HFFc6 (cell line): ENCODE results near the gene CELSR1. TPM values are rescaled to one million over a fixed set of nuclear protein-coding genes. Genes with fewer than 3 reads are reported as not detected.

Experiments used
- DNase-seq: peaks from one replicate; pipeline ENCODE4 v3.0.0-alpha.2; 2018
- H3K27ac Mint-ChIP-seq: 2 replicates; pipeline ENCODE4 v1.8.0; 2020; ENCODE audit warnings: mild to moderate bottlenecking, mixed read lengths
- H3K27me3 Mint-ChIP-seq: 2 replicates; pipeline ENCODE4 v1.8.0; 2021; ENCODE audit warnings: mild to moderate bottlenecking, moderate library complexity, mixed read lengths; ENCODE audit not compliant: insufficient read depth
- H3K36me3 Mint-ChIP-seq: 2 replicates; pipeline ENCODE4 v1.8.0; 2021; ENCODE audit warnings: low read depth, mixed read lengths
- H3K4me1 Mint-ChIP-seq: 2 replicates; pipeline ENCODE4 v1.8.0; 2020; ENCODE audit warnings: low read depth, mixed read lengths
- H3K4me3 Mint-ChIP-seq: 2 replicates; pipeline ENCODE4 v1.8.0; 2020; ENCODE audit warnings: mild to moderate bottlenecking, moderate library complexity, mixed read lengths
- H3K9me3 Mint-ChIP-seq: 2 replicates; pipeline ENCODE4 v1.8.0; 2020; ENCODE audit warnings: mild to moderate bottlenecking, mixed read lengths
- total RNA-seq, 6 experiments: library from RNA; stranded (reverse); fragmentation: NEBNext Ultra II Directional; extraction: Animal tissue kit (Norgen Biotek cat#: 25700); gene quantifications; 2 replicates in 1 of 6; 3 replicates in 5 of 6; pipeline ENCODE4 v1.2.3, GENCODE V29; 2021
- TF ChIP-seq, protein P1 (sequence below): fragments of 200-600 bp; sonication (generic); IDR thresholded peaks from 2 replicates; pipeline ENCODE4 v1.5.0; 2021; ENCODE audit warnings: antibody characterized with exemption, mild to moderate bottlenecking

CELSR1 gene
- total RNA-seq, 6 experiments from 2014 or later = 4.7 to 8.2 (median 6.5) TPM

DNA sequence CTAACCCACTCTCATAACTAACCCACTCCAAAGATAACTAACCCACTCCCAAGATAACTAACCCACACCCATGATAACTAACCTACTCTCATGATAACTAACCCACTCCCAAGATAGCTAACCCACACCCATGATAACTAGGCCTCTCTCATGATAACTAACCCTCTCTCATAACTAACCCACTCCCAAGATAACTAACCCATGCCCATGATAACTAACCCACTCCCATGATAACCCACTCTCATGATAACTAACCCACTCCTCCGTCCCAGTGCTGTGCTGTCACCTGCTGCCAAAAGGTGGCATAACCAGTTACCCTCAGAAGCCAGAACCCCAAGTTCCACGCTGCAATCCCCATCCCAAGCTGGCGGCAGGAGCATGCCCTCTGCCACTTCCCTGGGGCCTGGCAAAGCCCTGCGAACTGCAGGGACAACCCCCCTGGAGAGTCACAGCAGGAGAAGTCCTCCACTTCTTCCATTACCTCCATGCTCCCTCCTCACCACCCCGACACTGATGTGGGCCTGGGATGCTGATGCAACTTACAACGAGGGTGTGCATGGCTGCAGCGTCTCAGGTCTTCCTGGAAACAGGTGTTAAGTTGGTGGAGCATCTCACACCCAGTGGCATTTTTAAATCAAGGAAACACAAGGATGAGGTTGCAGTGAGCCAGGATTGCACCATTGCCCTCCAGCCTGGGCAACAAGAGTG, 30.8 kb upstream of the CELSR1 start:
- Mint-ChIP-seq H3K4me3 (no peak overlapping the region), H3K27me3 (peaks cover 13% of the 10 kb centered on the region), H3K4me1 (no peaks in the 10 kb centered on the region), H3K27ac (no peak overlapping the region), H3K9me3 (peaks cover 14% of the 10 kb centered on the region), H3K36me3 (peaks cover 9% of the 10 kb centered on the region)
- TF ChIP-seq, protein P1, sequence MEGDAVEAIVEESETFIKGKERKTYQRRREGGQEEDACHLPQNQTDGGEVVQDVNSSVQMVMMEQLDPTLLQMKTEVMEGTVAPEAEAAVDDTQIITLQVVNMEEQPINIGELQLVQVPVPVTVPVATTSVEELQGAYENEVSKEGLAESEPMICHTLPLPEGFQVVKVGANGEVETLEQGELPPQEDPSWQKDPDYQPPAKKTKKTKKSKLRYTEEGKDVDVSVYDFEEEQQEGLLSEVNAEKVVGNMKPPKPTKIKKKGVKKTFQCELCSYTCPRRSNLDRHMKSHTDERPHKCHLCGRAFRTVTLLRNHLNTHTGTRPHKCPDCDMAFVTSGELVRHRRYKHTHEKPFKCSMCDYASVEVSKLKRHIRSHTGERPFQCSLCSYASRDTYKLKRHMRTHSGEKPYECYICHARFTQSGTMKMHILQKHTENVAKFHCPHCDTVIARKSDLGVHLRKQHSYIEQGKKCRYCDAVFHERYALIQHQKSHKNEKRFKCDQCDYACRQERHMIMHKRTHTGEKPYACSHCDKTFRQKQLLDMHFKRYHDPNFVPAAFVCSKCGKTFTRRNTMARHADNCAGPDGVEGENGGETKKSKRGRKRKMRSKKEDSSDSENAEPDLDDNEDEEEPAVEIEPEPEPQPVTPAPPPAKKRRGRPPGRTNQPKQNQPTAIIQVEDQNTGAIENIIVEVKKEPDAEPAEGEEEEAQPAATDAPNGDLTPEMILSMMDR = peak; percentile 29; the same call in 1 of the 2 replicates
- no peak for DNase-seq

DNA sequence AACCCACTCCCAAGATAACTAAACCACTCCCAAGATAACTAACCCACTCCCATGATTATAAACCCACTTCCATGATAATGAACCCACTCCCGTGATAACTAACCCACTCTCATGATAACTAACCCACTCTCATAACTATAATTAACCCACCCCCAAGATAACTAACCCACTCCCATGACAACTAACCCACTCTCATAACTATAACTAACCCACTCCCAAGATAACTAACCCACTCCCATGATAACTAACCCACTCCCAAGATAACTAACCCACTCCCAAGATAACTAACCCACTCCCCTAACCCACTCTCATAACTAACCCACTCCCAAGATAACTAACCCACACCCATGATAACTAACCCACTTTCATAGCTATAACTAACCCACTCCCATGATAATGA, 30.1 kb upstream of the CELSR1 start:
- TF ChIP-seq, protein P1 = no peak
- Mint-ChIP-seq H3K27me3 (peaks cover 13% of the 10 kb centered on the region), H3K27ac (no peak overlapping the region), H3K9me3 (peaks cover 14% of the 10 kb centered on the region), H3K36me3 (peaks cover 9% of the 10 kb centered on the region), H3K4me3 (no peak overlapping the region), H3K4me1 (no peaks in the 10 kb centered on the region)
- DNase-seq = no peak

DNA sequence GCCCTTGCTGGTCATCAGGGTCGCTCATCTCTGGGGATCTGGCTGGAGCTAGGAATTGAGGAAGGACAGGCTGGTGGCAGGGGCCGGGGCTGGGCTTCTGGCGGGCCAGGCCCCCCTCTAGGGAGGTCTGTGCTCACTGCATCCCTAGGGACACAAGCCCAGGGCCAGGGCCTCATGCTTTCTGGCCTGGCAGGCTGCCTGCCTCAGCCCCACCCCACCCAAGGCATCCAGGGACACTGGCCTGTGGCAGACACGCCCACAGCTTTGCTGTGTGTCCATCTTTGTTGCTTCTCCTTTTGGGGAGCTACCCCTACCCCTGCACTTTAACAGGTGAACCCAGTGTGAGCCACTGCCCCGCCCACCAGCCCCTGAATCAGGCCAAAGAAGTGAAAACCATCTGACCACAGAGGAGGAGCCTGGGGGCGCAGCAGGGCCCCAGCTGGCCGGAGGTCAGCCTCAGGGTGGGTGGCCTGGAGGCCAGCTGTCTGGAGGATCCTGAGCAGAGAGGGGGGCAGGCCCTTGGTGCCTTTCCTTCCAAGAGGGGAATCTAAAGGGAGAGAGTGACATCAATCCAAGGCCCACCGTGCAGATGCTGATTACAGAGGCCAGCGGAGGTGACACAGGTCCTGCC, 26.8 kb upstream of the CELSR1 start:
- no peaks in the 10 kb centered on the region; the same call in 1 of the 2 replicates for H3K27me3 Mint-ChIP-seq
- TF ChIP-seq, protein P1 = no peak
- no peak for DNase-seq

DNA sequence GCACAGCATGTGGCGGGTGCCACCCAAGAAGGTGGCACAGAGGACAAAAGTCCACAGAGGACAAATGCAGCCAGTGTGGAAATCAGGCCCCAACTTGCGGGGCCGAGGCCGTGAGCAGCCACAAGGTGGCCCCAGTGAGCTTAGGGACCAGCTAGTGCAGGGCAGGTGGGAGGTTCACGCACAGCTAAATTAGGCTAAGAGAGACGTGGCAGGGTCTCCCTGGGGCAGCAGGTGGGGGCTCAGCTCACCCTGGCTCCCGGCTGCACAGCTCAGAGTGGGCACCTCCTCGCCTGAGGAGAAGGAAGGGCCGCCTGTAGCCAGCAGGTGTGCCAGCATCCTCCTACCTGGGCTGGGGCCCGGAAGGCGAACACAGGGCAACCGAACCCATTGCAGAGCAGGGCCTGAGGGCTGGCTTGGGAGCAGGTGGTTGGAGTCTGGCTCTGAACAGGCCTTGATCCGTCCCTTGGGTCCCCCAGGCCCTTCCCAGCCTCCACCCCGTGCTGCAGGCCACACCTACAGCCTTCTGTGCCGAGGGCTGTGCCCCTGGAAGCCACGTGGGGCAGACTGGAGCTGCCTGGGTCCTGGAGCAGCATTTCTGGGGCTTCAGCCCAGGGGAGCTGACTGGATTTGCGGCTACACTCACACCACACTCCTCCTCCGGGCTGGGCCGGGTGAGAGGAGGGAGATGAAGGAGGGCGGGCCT, 26.1 kb upstream of the CELSR1 start:
- TF ChIP-seq, protein P1 = peak; percentile 84
- no peaks in the 10 kb centered on the region for H3K9me3 Mint-ChIP-seq
- no peak overlapping the region for H3K27ac Mint-ChIP-seq
- H3K4me3 Mint-ChIP-seq = no peak overlapping the region
- no peaks in the 10 kb centered on the region for H3K4me1 Mint-ChIP-seq
- H3K27me3 Mint-ChIP-seq = peaks cover 1% of the 10 kb centered on the region
- no peaks in the 10 kb centered on the region for H3K36me3 Mint-ChIP-seq
- peak; percentile 16 for DNase-seq

More for the DNA sequence above, 26.8 kb upstream of the CELSR1 start:
- H3K9me3 Mint-ChIP-seq = no peaks in the 10 kb centered on the region
- no peaks in the 10 kb centered on the region for H3K36me3 Mint-ChIP-seq
- H3K4me1 Mint-ChIP-seq = no peaks in the 10 kb centered on the region
- H3K4me3 Mint-ChIP-seq = no peak overlapping the region
- H3K27ac Mint-ChIP-seq = no peak overlapping the region

DNA sequence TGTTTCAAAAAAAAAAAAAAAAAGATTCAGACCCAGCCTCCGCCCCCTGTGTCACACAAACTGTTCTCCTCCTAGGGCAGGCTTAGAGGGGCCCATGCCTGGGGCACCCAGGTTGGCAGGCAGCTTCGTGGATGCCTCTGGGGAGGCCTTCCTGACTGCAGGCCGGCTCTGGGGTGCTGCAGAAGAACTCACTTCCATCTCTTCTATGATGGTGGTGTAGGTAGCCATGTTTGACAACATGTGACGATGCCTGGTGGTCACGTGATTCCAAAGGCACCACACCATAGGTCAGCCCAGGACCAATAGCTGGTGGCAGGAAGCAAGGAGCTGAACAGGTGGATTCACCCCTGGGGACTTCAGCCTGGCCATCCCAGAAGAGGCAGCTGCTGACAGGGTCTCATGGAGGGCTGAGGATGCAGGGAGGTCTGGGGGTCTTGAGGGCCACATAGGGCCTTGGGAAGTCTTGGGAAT, 24.1 kb upstream of the CELSR1 start:
- peaks cover 10% of the 10 kb centered on the region for H3K27me3 Mint-ChIP-seq
- no peak for DNase-seq

More for the DNA sequence above, 24.1 kb upstream of the CELSR1 start:
- H3K36me3 Mint-ChIP-seq = no peaks in the 10 kb centered on the region
- TF ChIP-seq, protein P1 = no peak
- H3K4me3 Mint-ChIP-seq = no peak overlapping the region
- H3K4me1 Mint-ChIP-seq = no peaks in the 10 kb centered on the region
- H3K9me3 Mint-ChIP-seq = peaks cover 9% of the 10 kb centered on the region; the same call in 1 of the 2 replicates
- H3K27ac Mint-ChIP-seq = no peak overlapping the region
